OCI-LY7 (cell line): ENCODE results near the gene FIGLA. TPM values are rescaled to one million over a fixed set of nuclear protein-coding genes. Genes with fewer than 3 reads are reported as not detected.

Source experiments
- BruUV-seq: library from RNA; stranded (reverse); fragments of 400-500 nt; replicated peaks from 2 replicates; lab custom pipeline; 2021; lab: Mats Ljungman, UMichigan
- CTCF ChIA-PET: fragments of 300-600 bp; sonication (Branson Sonifier 250); formaldehyde crosslinking; loops from one replicate; lab custom pipeline; 2022; ENCODE audit warnings: antibody characterized with exemption; ENCODE audit not compliant: unreplicated experiment; lab: Charles Lee
- POLR2A ChIA-PET: fragments of 300-600 bp; sonication (Branson Sonifier 250); formaldehyde crosslinking; loops from one replicate; lab custom pipeline; 2022; ENCODE audit warnings: antibody characterized with exemption; lab: Charles Lee
- DNase-seq: peaks from one replicate; pipeline ENCODE4 v3.0.0-alpha.2; 2015; ENCODE audit warnings: low spot score
- H2AFZ ChIP-seq: fragments of 200-600 bp; sonication (generic), shearing (Covaris generic); 2 replicates; pipeline ENCODE4 v1.6.1; 2014; ENCODE audit warnings: mild to moderate bottlenecking, antibody characterized with exemption, low read length, moderate library complexity
- H3K27ac ChIP-seq: fragments of 200-600 bp; sonication (generic); 2 replicates; pipeline ENCODE4 v1.5.1; 2014; ENCODE audit warnings: mixed run types, low read depth, mild to moderate bottlenecking, moderate library complexity, low read length, inconsistent platforms; ENCODE audit not compliant: poor library complexity, severe bottlenecking
- H3K36me3 ChIP-seq: fragments of 200-600 bp; sonication (generic); 2 replicates; pipeline ENCODE4 v1.6.1; 2014; ENCODE audit warnings: mild to moderate bottlenecking, antibody characterized with exemption, low read length, moderate library complexity, mixed read lengths; ENCODE audit not compliant: insufficient read depth
- H3K4me1 ChIP-seq: fragments of 200-600 bp; sonication (generic); 2 replicates; pipeline ENCODE4 v1.5.1; 2014; ENCODE audit warnings: mild to moderate bottlenecking, low read length; ENCODE audit not compliant: insufficient read depth, poor library complexity, severe bottlenecking
- H3K4me2 ChIP-seq: fragments of 200-600 bp; sonication (generic); 2 replicates; pipeline ENCODE4 v1.6.1; 2014; ENCODE audit warnings: mild to moderate bottlenecking, low read length
- H3K4me3 ChIP-seq: fragments of 200-600 bp; sonication (generic); 2 replicates; pipeline ENCODE4 v1.5.1; 2014; ENCODE audit warnings: mild to moderate bottlenecking, low read depth, low read length; ENCODE audit not compliant: poor library complexity, severe bottlenecking
- H3K79me2 ChIP-seq: fragments of 200-600 bp; sonication (generic); 2 replicates; pipeline ENCODE4 v1.6.1; 2016; ENCODE audit warnings: low read depth, mild to moderate bottlenecking, low read length, moderate library complexity, mixed read lengths; ENCODE audit not compliant: insufficient read depth
- H3K9me2 ChIP-seq: fragments of 200-600 bp; sonication (generic); 2 replicates; pipeline ENCODE4 v1.6.1; 2016; ENCODE audit warnings: mild to moderate bottlenecking, low read length, mixed read lengths; ENCODE audit not compliant: insufficient read depth
- H3K9me3 ChIP-seq: fragments of 200-600 bp; sonication (generic); 2 replicates; pipeline ENCODE4 v1.6.1; 2014; ENCODE audit warnings: mild to moderate bottlenecking, mixed run types, low read length, mixed read lengths
- H4K20me1 ChIP-seq: fragments of 200-600 bp; sonication (generic); 2 replicates; pipeline ENCODE4 v1.6.1; 2014; ENCODE audit warnings: mild to moderate bottlenecking, antibody characterized with exemption, low read length, moderate library complexity, mixed read lengths; ENCODE audit not compliant: insufficient read depth
- EZH2phosphoT487 ChIP-seq: fragments of 200-600 bp; sonication (generic); IDR thresholded peaks from 2 replicates; pipeline ENCODE4 v1.6.1; 2018; ENCODE audit warnings: low read depth, borderline replicate concordance, mild to moderate bottlenecking, mixed run types, antibody characterized with exemption, low read length, moderate library complexity, mixed read lengths
- intact Hi-C: fragments of 100-400 bp; cut with micrococcal nuclease; formaldehyde crosslinking; loops from one replicate; pipeline ENCODE4 v1.10.0; 2022; ENCODE audit not compliant: unreplicated experiment
- total RNA-seq, 2 experiments: library from RNA; depleted of rRNA in 1 of 2; stranded (reverse); fragments of >200 nt in 1 of 2; shearing (Covaris generic) in 1 of 2; gene quantifications; 2 replicates each; pipeline ENCODE4 v1.2.3, GENCODE V29; 2014 to 2022
- TF ChIP-seq, protein P1 (sequence below): fragments of 200-600 bp; sonication (generic); conservative IDR thresholded peaks from 2 replicates; pipeline ENCODE4 v1.5.1; 2014; ENCODE audit warnings: mild to moderate bottlenecking, antibody characterized with exemption, low read length, moderate library complexity, mixed read lengths

Gene FIGLA
- total RNA-seq, 2 experiments from 2014 or later = not detected

DNA sequence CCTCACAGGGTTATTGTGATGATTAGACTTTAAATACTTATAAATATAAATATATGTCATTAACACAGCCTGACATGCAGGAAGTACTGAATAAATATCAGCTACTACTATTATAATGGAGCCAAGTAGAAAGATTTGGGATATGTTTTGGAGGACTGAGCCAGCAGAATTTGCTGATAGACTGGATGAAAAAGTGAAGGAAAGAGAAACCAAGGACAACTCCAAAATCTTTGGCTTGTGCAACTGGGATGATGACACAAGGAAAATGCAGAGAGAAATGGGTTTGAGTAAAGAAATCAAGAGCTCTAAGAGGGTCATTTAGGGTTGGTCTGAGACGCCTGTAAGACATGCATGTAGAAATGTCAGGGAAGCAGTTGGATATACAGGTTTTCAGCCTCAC, 38.0 kb downstream of the FIGLA start:
- H4K20me1 ChIP-seq = no peaks in the 10 kb centered on the region
- ChIA-PET POLR2A (no interaction called here), CTCF (no interaction called here)
- no peak for TF ChIP-seq EZH2phosphoT487
- TF ChIP-seq, protein P1, sequence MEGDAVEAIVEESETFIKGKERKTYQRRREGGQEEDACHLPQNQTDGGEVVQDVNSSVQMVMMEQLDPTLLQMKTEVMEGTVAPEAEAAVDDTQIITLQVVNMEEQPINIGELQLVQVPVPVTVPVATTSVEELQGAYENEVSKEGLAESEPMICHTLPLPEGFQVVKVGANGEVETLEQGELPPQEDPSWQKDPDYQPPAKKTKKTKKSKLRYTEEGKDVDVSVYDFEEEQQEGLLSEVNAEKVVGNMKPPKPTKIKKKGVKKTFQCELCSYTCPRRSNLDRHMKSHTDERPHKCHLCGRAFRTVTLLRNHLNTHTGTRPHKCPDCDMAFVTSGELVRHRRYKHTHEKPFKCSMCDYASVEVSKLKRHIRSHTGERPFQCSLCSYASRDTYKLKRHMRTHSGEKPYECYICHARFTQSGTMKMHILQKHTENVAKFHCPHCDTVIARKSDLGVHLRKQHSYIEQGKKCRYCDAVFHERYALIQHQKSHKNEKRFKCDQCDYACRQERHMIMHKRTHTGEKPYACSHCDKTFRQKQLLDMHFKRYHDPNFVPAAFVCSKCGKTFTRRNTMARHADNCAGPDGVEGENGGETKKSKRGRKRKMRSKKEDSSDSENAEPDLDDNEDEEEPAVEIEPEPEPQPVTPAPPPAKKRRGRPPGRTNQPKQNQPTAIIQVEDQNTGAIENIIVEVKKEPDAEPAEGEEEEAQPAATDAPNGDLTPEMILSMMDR = no peak
- BruUV-seq = no TSS peak
- no peak overlapping the region for H3K4me3 ChIP-seq
- H3K9me2 ChIP-seq = no peaks in the 10 kb centered on the region
- H3K4me2 ChIP-seq = no peak overlapping the region
- H3K79me2 ChIP-seq = no peaks in the 10 kb centered on the region
- H2AFZ ChIP-seq = no peak overlapping the region
- H3K9me3 ChIP-seq = no peaks in the 10 kb centered on the region
- intact Hi-C loops = no loop called here
- DNase-seq = no peak
- H3K4me1 ChIP-seq = no peaks in the 10 kb centered on the region
- H3K27ac ChIP-seq = no peak overlapping the region
- H3K36me3 ChIP-seq = no peaks in the 10 kb centered on the region

DNA sequence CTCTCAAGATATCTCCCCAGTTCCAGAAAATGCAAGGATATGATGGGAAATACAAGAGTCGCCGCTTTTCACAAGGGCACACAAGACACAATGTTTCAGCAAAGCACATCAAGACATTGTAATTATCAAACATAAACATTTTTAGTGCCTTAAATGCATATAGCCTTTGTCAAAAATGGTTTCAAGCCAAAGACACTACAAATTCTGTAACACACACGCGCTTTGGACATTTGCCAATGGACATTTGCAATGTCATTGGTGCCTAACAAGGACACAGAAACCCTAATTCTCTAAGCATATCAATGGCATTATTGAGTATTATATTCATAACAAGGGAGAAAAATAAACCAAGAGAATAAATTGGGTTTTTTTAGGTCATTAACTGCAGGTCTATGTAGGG, 38.6 kb downstream of the FIGLA start:
- CTCF ChIA-PET = no interaction called here
- POLR2A ChIA-PET = interaction anchor here (1.1 kb wide), 1 partner anchor 10 kb away, joined by 3 read pairs; no protein-coding TSS in a partner anchor
- DNase-seq = no peak

DNA sequence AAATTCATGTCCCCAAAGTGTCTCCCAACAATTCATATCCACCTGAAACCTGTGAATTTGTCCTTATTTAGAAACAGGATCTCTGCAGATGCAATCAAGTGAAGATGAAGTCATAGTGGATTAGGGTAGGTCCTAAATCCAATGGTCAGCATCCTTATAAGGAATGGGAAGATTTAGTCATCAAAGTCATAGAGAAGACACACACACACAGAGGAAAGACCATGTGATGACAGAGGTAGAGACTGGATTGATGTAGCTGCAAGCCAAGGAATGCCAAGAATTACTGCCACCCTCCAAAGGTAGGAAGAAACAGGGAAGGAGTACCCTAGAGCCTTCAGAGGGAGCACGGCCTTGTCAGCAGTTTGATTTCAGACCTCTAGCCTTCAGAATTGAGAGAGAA, 40.1 kb downstream of the FIGLA start:
- H3K4me1 ChIP-seq = no peaks in the 10 kb centered on the region
- no peak overlapping the region for H2AFZ ChIP-seq
- ChIA-PET POLR2A (no interaction called here), CTCF (no interaction called here)
- no peak for DNase-seq
- H3K4me3 ChIP-seq = no peak overlapping the region
- no peaks in the 10 kb centered on the region for H4K20me1 ChIP-seq
- no peaks in the 10 kb centered on the region for H3K9me2 ChIP-seq
- H3K79me2 ChIP-seq = no peaks in the 10 kb centered on the region
- intact Hi-C loops = no loop called here
- no peaks in the 10 kb centered on the region for H3K9me3 ChIP-seq
- no peaks in the 10 kb centered on the region for H3K36me3 ChIP-seq
- no peak for TF ChIP-seq EZH2phosphoT487
- TF ChIP-seq, protein P1 = no peak
- no TSS peak for BruUV-seq
- no peak overlapping the region for H3K27ac ChIP-seq
- no peak overlapping the region for H3K4me2 ChIP-seq

More for the DNA sequence above, 38.6 kb downstream of the FIGLA start:
- no peaks in the 10 kb centered on the region for H3K9me2 ChIP-seq
- no peaks in the 10 kb centered on the region for H3K4me1 ChIP-seq
- no peaks in the 10 kb centered on the region for H3K9me3 ChIP-seq
- no peak overlapping the region for H3K27ac ChIP-seq
- H3K79me2 ChIP-seq = no peaks in the 10 kb centered on the region
- intact Hi-C loops = no loop called here
- TF ChIP-seq, protein P1 = no peak
- TF ChIP-seq EZH2phosphoT487 = no peak
- no peak overlapping the region for H2AFZ ChIP-seq
- H4K20me1 ChIP-seq = no peaks in the 10 kb centered on the region
- no peak overlapping the region for H3K4me2 ChIP-seq
- H3K36me3 ChIP-seq = no peaks in the 10 kb centered on the region
- H3K4me3 ChIP-seq = no peak overlapping the region
- no TSS peak for BruUV-seq
